Measurements from ENCODE around the gene LAMC1. TPM values are rescaled to one million over a fixed set of nuclear protein-coding genes. Genes with fewer than 3 reads are reported as not detected.

Gene LAMC1
- total RNA-seq, 1 donor from 2014 or later: 164 TPM

DNA sequence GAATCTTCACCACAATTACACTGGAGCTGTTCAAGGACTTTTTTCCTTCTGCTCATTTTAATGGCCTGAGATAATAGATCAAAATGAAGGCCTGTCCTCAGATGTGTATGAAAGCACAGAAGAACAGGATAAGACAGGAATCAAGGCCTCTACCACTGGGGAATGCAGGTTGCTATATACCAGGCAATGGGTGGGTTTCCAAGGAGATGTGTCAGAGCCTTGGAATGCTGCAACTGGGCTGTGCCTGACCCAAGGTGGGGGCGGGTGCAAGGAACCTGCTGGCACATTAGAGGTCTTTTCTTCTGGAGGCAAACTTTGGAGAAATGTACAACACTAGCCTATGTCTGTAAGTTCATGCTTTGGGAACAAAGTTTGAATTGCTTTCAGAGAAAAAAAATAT is 141.1 kb downstream of the LAMC1 start:
- no peaks in the 10 kb centered on the region for H3K36me3 Mint-ChIP-seq
- peaks cover 27% of the 10 kb centered on the region for H3K4me1 Mint-ChIP-seq
- no peak overlapping the region for H3K4me3 Mint-ChIP-seq
- no peaks in the 10 kb centered on the region for H3K27me3 Mint-ChIP-seq (ENCODE audit: low read depth)
- H3K27ac Mint-ChIP-seq: peak overlapping the region; percentile 94
- no peak for DNase-seq (ENCODE audit: low spot score in 2 of 2, unreplicated experiment in 2 of 2)
- TF ChIP-seq, protein P1, sequence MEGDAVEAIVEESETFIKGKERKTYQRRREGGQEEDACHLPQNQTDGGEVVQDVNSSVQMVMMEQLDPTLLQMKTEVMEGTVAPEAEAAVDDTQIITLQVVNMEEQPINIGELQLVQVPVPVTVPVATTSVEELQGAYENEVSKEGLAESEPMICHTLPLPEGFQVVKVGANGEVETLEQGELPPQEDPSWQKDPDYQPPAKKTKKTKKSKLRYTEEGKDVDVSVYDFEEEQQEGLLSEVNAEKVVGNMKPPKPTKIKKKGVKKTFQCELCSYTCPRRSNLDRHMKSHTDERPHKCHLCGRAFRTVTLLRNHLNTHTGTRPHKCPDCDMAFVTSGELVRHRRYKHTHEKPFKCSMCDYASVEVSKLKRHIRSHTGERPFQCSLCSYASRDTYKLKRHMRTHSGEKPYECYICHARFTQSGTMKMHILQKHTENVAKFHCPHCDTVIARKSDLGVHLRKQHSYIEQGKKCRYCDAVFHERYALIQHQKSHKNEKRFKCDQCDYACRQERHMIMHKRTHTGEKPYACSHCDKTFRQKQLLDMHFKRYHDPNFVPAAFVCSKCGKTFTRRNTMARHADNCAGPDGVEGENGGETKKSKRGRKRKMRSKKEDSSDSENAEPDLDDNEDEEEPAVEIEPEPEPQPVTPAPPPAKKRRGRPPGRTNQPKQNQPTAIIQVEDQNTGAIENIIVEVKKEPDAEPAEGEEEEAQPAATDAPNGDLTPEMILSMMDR (IDR thresholded peaks at IDR 0.05; ENCODE audit: unreplicated experiment): no peak
- H3K9me3 Mint-ChIP-seq: no peaks in the 10 kb centered on the region

DNA sequence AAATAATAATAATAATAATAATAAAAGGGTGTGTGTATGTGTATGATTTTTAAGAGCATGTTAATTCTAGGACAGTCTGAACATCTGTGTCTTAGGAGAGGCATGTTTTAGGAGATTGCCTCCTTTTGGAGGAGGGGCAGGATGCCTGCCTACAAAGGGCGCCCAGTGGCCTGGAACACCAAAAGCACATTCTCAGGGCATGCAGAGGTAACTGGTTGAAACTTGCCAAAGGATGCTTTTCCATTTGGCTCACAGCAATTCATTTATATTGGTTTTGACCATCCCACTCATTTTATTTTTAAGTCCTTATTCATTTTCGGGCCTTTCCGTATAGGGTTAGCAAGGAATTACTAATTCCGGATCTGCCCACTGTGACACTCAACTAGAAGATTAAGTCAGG is 141.7 kb downstream of the LAMC1 start:
- Mint-ChIP-seq H3K4me3 (no peak overlapping the region), H3K9me3 (no peaks in the 10 kb centered on the region)
- TF ChIP-seq, protein P1 (IDR thresholded peaks at IDR 0.05; ENCODE audit: unreplicated experiment): no peak

DNA sequence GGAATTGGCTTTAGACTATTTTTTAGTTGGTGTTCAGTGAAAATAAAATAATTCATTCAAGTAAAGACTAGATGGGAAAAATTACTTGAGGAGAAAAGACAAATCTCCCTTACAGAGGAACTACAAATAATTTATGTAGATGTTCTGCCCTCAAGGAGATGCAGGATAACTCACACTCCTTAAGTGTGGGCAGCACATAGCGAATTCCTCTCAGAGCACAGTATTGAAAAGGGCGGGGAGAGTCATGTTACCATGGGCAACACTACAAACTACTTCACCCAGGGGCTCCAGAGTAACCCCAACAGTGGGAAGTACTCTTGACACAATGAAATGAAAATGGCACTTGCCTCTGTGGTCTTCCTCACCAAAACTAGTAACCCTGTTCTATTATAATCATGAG is 142.2 kb downstream of the LAMC1 start:
- DNase-seq (ENCODE audit: low spot score in 2 of 2, unreplicated experiment in 2 of 2): no peak
- peak overlapping the region; percentile 87 for H3K27ac Mint-ChIP-seq
- H3K9me3 Mint-ChIP-seq: no peaks in the 10 kb centered on the region
- H3K4me1 Mint-ChIP-seq: peaks cover 21% of the 10 kb centered on the region
- TF ChIP-seq, protein P1 (IDR thresholded peaks at IDR 0.05; ENCODE audit: unreplicated experiment): no peak
- no peaks in the 10 kb centered on the region for H3K36me3 Mint-ChIP-seq
- no peaks in the 10 kb centered on the region for H3K27me3 Mint-ChIP-seq (ENCODE audit: low read depth)
- H3K4me3 Mint-ChIP-seq: no peak overlapping the region

More for the DNA sequence above, 141.7 kb downstream of the LAMC1 start:
- Mint-ChIP-seq H3K27me3 (ENCODE audit: low read depth) (no peaks in the 10 kb centered on the region), H3K36me3 (no peaks in the 10 kb centered on the region), H3K27ac (peak overlapping the region; percentile 87), H3K4me1 (peaks cover 23% of the 10 kb centered on the region)
- DNase-seq (ENCODE audit: low spot score in 2 of 2, unreplicated experiment in 2 of 2): no peak

DNA sequence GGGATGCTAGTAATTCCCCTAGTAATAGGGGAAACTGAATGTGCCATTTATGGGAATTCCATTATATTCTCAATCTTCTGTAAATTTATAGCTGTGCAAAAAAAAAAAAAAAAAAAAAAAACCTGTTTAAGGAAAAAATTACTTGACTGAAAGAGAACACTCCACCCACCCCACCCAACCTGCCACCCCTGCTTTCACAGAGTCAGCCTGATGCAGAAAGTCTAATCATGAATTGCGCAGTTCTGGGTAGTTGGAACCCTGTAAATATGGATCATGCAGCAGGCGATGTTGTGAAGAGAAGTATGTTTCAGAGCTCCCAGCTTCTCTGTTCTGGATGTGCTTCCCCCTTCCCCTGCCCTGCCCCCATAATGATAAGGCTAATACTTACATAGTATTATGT is 143.2 kb downstream of the LAMC1 start:
- TF ChIP-seq, protein P1 (IDR thresholded peaks at IDR 0.05; ENCODE audit: unreplicated experiment): no peak
- H3K27me3 Mint-ChIP-seq (ENCODE audit: low read depth): no peaks in the 10 kb centered on the region

DNA sequence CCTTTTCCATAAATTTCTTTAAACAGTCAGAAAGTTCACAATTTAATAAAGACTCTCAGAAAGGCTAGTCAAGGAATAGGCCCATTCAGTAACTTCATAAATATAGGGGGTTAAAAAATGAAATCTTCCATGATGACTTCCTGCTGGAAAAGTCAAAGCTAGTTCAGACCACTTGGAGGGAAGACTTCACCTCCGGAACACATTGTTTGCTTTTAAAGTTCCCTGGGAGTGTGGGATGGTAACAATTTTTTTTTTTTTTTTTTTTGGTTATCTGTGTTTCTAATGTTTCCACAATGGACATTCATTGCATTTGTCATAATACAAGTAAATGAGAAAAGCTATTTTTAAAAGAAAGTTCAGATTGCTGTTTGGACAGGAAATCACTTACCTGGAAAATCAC is 144.5 kb downstream of the LAMC1 start:
- H3K27me3 Mint-ChIP-seq (ENCODE audit: low read depth): no peaks in the 10 kb centered on the region
- TF ChIP-seq, protein P1 (IDR thresholded peaks at IDR 0.05; ENCODE audit: unreplicated experiment): no peak
- H3K36me3 Mint-ChIP-seq: no peaks in the 10 kb centered on the region

More for the DNA sequence above, 143.2 kb downstream of the LAMC1 start:
- H3K36me3 Mint-ChIP-seq: no peaks in the 10 kb centered on the region
- H3K9me3 Mint-ChIP-seq: no peaks in the 10 kb centered on the region
- no peak for DNase-seq (ENCODE audit: low spot score in 2 of 2, unreplicated experiment in 2 of 2)
- H3K4me3 Mint-ChIP-seq: no peak overlapping the region
- H3K27ac Mint-ChIP-seq: no peak overlapping the region
- peaks cover 20% of the 10 kb centered on the region for H3K4me1 Mint-ChIP-seq

DNA sequence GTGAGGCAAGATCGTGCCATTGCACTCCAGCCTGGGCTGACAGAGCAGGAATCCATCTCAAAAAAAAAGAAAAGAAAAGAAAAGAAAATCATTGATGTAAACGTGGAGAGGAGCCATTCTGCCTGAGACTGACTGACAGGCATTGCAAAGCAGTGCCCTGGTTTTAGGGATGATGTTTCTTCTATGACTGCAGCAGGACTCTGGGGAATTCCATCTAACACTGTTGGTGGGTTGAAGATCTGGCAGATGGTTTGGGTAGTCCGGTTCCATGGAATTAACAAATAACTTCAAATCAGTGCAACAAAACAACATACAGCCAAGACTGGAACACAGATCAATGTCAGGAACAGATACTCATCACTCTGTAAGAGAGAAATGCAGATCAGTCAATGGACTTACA is 145.1 kb downstream of the LAMC1 start:
- H3K36me3 Mint-ChIP-seq: no peaks in the 10 kb centered on the region
- H3K4me3 Mint-ChIP-seq: no peak overlapping the region
- no peak for DNase-seq (ENCODE audit: low spot score in 2 of 2, unreplicated experiment in 2 of 2)
- no peaks in the 10 kb centered on the region for H3K27me3 Mint-ChIP-seq (ENCODE audit: low read depth)
- peaks cover 20% of the 10 kb centered on the region for H3K4me1 Mint-ChIP-seq
- no peaks in the 10 kb centered on the region for H3K9me3 Mint-ChIP-seq
- H3K27ac Mint-ChIP-seq: no peak overlapping the region
- TF ChIP-seq, protein P1 (IDR thresholded peaks at IDR 0.05; ENCODE audit: unreplicated experiment): no peak

More for the DNA sequence above, 144.5 kb downstream of the LAMC1 start:
- Mint-ChIP-seq H3K4me1 (peaks cover 20% of the 10 kb centered on the region), H3K4me3 (no peak overlapping the region), H3K9me3 (no peaks in the 10 kb centered on the region), H3K27ac (no peak overlapping the region)
- DNase-seq (ENCODE audit: low spot score in 2 of 2, unreplicated experiment in 2 of 2): no peak
